ENCODE results near the gene PRKAB1.

PRKAB1 gene

GRCh38 chr12:119715268-119715620, 47.3 kb downstream of the PRKAB1 start:
- no peak for DNase-seq

GRCh38 chr12:119718141-119718540, 50.2 kb downstream of the PRKAB1 start:
- DNase-seq: no peak

GRCh38 chr12:119720349-119720748, 52.4 kb downstream of the PRKAB1 start:
- no peak for DNase-seq

- no peak for DNase-seq
These were observed 53.4 kb downstream of the PRKAB1 start for GRCh38 chr12:119721306-119721705.

- no peak for DNase-seq
These were observed 57.6 kb downstream of the PRKAB1 start for GRCh38 chr12:119725523-119725922.

- no peak for DNase-seq
These were observed 59.9 kb downstream of the PRKAB1 start for GRCh38 chr12:119727600-119728443.

- no peak for DNase-seq
These were observed 60.5 kb downstream of the PRKAB1 start for GRCh38 chr12:119728444-119728745.

- no peak for DNase-seq
These were observed 61.9 kb downstream of the PRKAB1 start for GRCh38 chr12:119729871-119730270.

GRCh38 chr12:119730381-119730780, 62.4 kb downstream of the PRKAB1 start:
- no peak for DNase-seq

Measured in NCI-H1105 (cell line).